GM12878 (cell line): ENCODE measurements around the gene METTL27. TPM values are rescaled to one million over a fixed set of nuclear protein-coding genes. Genes with fewer than 3 reads are reported as not detected.

ENCODE experiments used
- ATAC-seq: fragments of 200-7000 bp; cut with Tn5 transposase; 3 replicates; pipeline ENCODE4 v1.9.1; 2020; ENCODE audit warnings: mild to moderate bottlenecking, moderate library complexity
- BruUV-seq: library from RNA; stranded (reverse); fragments of 400-500 nt; replicated peaks from 2 replicates; lab custom pipeline; 2021; lab: Mats Ljungman, UMichigan
- CTCF ChIA-PET: fragments of 300-600 bp; sonication (Branson Sonifier 250); formaldehyde crosslinking; extraction: SDS; loops from one replicate; lab custom pipeline; 2021; ENCODE audit warnings: inconsistent platforms; lab: Yijun Ruan, JAX
- POLR2A ChIA-PET: fragments of 350-600 bp; formaldehyde crosslinking; extraction: SDS; loops from one replicate; lab custom pipeline; 2021; ENCODE audit warnings: inconsistent platforms; lab: Charles Lee
- RAD21 ChIA-PET: fragments of 300-600 bp; sonication (Branson Sonifier 250); formaldehyde crosslinking; loops from one replicate; lab custom pipeline; 2023; ENCODE audit warnings: antibody characterized with exemption; ENCODE audit not compliant: unreplicated experiment; lab: Charles Lee
- SMC1A ChIA-PET: fragments of 300-600 bp; sonication (Branson Sonifier 250); formaldehyde crosslinking; loops from one replicate; lab custom pipeline; 2023; ENCODE audit not compliant: unreplicated experiment, uncharacterized antibody; lab: Charles Lee
- DNase-seq: peaks from one replicate; pipeline ENCODE4 v3.0.0-alpha.2; 2011; ENCODE audit warnings: low read depth, low spot score
- FAIRE-seq: peaks from 3 replicates; lab custom pipeline; 2011; peaks lifted over from hg19 to GRCh38; lab: Jason Lieb, UNC
- H2AFZ ChIP-seq: 2 replicates; pipeline ENCODE4 v1.6.0; 2011; ENCODE audit warnings: low read depth, low read length, control low read depth; ENCODE audit not compliant: control insufficient read depth
- H3K27ac ChIP-seq: 2 replicates; pipeline ENCODE4 v1.5.1; 2011; ENCODE audit warnings: control low read depth; ENCODE audit not compliant: control insufficient read depth, insufficient read depth
- H3K27me3 ChIP-seq, 2 experiments: replicated peaks in 1 of 2; 2 replicates each; pipeline versions ENCODE4 v1.6.0 to v1.6.1; 2011; ENCODE audit warnings: low read length in 1 of 2; ENCODE audit not compliant: control insufficient read depth in 2 of 2, insufficient read depth in 2 of 2
- H3K36me3 ChIP-seq, 2 experiments: 2 replicates each; pipeline ENCODE4 v1.5.1; 2011; ENCODE audit warnings: low read length in 1 of 2; ENCODE audit not compliant: control insufficient read depth in 2 of 2, insufficient read depth in 2 of 2
- H3K4me1 ChIP-seq: 2 replicates; pipeline ENCODE4 v1.6.1; 2011; ENCODE audit warnings: mild to moderate bottlenecking, low read length, moderate library complexity, mixed read lengths; ENCODE audit not compliant: control insufficient read depth, insufficient read depth
- H3K4me2 ChIP-seq: 2 replicates; pipeline ENCODE4 v1.6.0; 2011; ENCODE audit warnings: control low read depth; ENCODE audit not compliant: control insufficient read depth, insufficient read depth
- H3K4me3 ChIP-seq: fragments of 200-600 bp; sonication (generic); 2 replicates; pipeline ENCODE4 v1.5.1; 2016
- H3K79me2 ChIP-seq: 2 replicates; pipeline ENCODE4 v1.6.0; 2011; ENCODE audit warnings: low read length; ENCODE audit not compliant: control insufficient read depth, insufficient read depth
- H3K9ac ChIP-seq: 2 replicates; pipeline ENCODE4 v1.8.0; 2011; ENCODE audit warnings: low read length, control low read depth, mixed read lengths; ENCODE audit not compliant: control insufficient read depth, insufficient read depth
- H3K9me3 ChIP-seq: replicated peaks from 3 replicates; pipeline ENCODE4 v1.5.1; 2011; ENCODE audit warnings: mild to moderate bottlenecking, low read length; ENCODE audit not compliant: control insufficient read depth, insufficient read depth
- H4K20me1 ChIP-seq: 2 replicates; pipeline ENCODE4 v1.6.0; 2011; ENCODE audit not compliant: control insufficient read depth, insufficient read depth
- ASH2L ChIP-seq: fragments of 300-600, 200-600 bp; sonication (generic); IDR thresholded peaks from 2 replicates; pipeline ENCODE4 v1.6.1; 2017; ENCODE audit warnings: low read depth, mild to moderate bottlenecking, borderline replicate concordance
- BACH1 ChIP-seq: fragments of 450-650 bp; IDR thresholded peaks from 2 replicates; pipeline ENCODE4 v1.6.1; 2017; ENCODE audit warnings: mild to moderate bottlenecking, borderline replicate concordance
- CBFB ChIP-seq: IDR thresholded peaks from 2 replicates; pipeline ENCODE4 v1.6.1; 2016; ENCODE audit warnings: antibody characterized with exemption, low read depth
- EED ChIP-seq: sonication (generic); IDR thresholded peaks from 2 replicates; pipeline ENCODE4 v1.6.1; 2016; ENCODE audit warnings: antibody characterized with exemption, low read depth
- ELK1 ChIP-seq: IDR thresholded peaks from 2 replicates; pipeline ENCODE4 v1.6.1; 2012; ENCODE audit warnings: low read depth, low read length, improper control_type of control experiment
- HDAC6 ChIP-seq: fragments of 200-600 bp; sonication (generic); IDR thresholded peaks from one replicate; pipeline ENCODE4 v1.8.0; 2017; ENCODE audit warnings: antibody characterized with exemption; ENCODE audit not compliant: unreplicated experiment
- IRF3 ChIP-seq: fragments of 450-650 bp; IDR thresholded peaks from 2 replicates; pipeline ENCODE4 v1.6.1; 2014; ENCODE audit warnings: mild to moderate bottlenecking
- MEF2A ChIP-seq: IDR thresholded peaks from 2 replicates; pipeline ENCODE4 v1.6.1; 2011; ENCODE audit warnings: low read depth, mild to moderate bottlenecking, low read length, moderate library complexity; ENCODE audit not compliant: insufficient read depth
- MTA3 ChIP-seq: IDR thresholded peaks from 2 replicates; pipeline ENCODE4 v1.6.1; 2012; ENCODE audit warnings: low read length, inconsistent platforms, borderline replicate concordance
- NFXL1 ChIP-seq: fragments of 450-650 bp; IDR thresholded peaks from 2 replicates; pipeline ENCODE4 v1.6.1; 2017; ENCODE audit warnings: antibody characterized with exemption, mild to moderate bottlenecking, borderline replicate concordance
- PAX5 ChIP-seq: IDR thresholded peaks from 2 replicates; pipeline ENCODE4 v1.6.1; 2011; ENCODE audit warnings: low read depth, low read length, borderline replicate concordance
- RCOR1 ChIP-seq: conservative IDR thresholded peaks from 2 replicates; pipeline ENCODE4 v1.6.1; 2012; ENCODE audit warnings: low read depth, low read length, improper control_type of control experiment
- RUNX3 ChIP-seq: IDR thresholded peaks from 2 replicates; pipeline ENCODE4 v1.6.1; 2012; ENCODE audit warnings: low read length, inconsistent platforms
- SRF ChIP-seq, 2 experiments: IDR thresholded peaks; 2 replicates each; pipeline ENCODE4 v1.6.1; 2011; ENCODE audit warnings: low read depth in 2 of 2, low read length in 2 of 2, mild to moderate bottlenecking in 1 of 2, moderate library complexity in 1 of 2
- STAT3 ChIP-seq: IDR thresholded peaks from 2 replicates; pipeline ENCODE4 v1.6.1; 2011; ENCODE audit warnings: low read depth, low read length, improper control_type of control experiment
- TCF3 ChIP-seq: IDR thresholded peaks from 2 replicates; pipeline ENCODE4 v1.6.1; 2012; ENCODE audit warnings: low read depth, mild to moderate bottlenecking, low read length, borderline replicate concordance; ENCODE audit not compliant: insufficient read depth
- WRNIP1 ChIP-seq: IDR thresholded peaks from 2 replicates; pipeline ENCODE4 v1.6.1; 2011; ENCODE audit warnings: low read depth, low read length, improper control_type of control experiment, borderline replicate concordance
- ZNF24 ChIP-seq: fragments of 450-650 bp; IDR thresholded peaks from 2 replicates; pipeline ENCODE4 v1.6.1; 2017; ENCODE audit warnings: antibody characterized with exemption, mild to moderate bottlenecking
- WGBS: methylation state at CpG from one replicate; pipeline ENCODE4 v1.1.6; 2016; ENCODE audit warnings: low lambda C conversion rate; ENCODE audit not compliant: insufficient replicate concordance, insufficient coverage; ENCODE audit errors: missing lambda C conversion rate; 5-methylcytosine and 5-hydroxymethylcytosine counted together
- in situ Hi-C: fragments of 300-500 bp; cut with MboI; formaldehyde crosslinking; loops from 9 replicates; pipeline ENCODE4 v1.14.3; 2018; ENCODE audit warnings: mixed read lengths
- intact Hi-C: fragments of 100-400 bp; cut with micrococcal nuclease; formaldehyde crosslinking; loops from one replicate; pipeline ENCODE4 v1.14.2; 2022; ENCODE audit not compliant: unreplicated experiment
- polyA plus RNA-seq, 11 experiments: library from polyadenylated mRNA; depleted of rRNA in 4 of 11; unstranded in 6 of 11; stranded (reverse) in 5 of 11; fragments of >200 nt; fragmentation: Nextera tagmentation in 4 of 11; fragmentation: Illumina TruSeq in 1 of 11; extraction: Ambion mirVana in 4 of 11; extraction: Trizol in 1 of 11; gene quantifications; 1 replicate in 1 of 11; 2 replicates in 10 of 11; pipeline versions ENCODE4 v1.2.1 to v1.2.3, GENCODE V29; 2011 to 2016; ENCODE audit warnings: inconsistent platforms in 2 of 11, missing spikeins in 2 of 11, low read depth in 1 of 11
- total RNA-seq, 4 experiments: library from RNA; depleted of rRNA in 3 of 4; stranded (reverse); fragments of >200 nt in 3 of 4; fragmentation: Illumina TruSeq in 1 of 4; extraction: Trizol in 1 of 4; gene quantifications; 2 replicates each; pipeline versions ENCODE4 v1.2.1 to v1.2.3, GENCODE V29; 2013 to 2021
- TF ChIP-seq, protein P1 (sequence below): IDR thresholded peaks from 2 replicates; pipeline ENCODE4 v1.6.1; 2011; ENCODE audit warnings: low read depth, mild to moderate bottlenecking, low read length, moderate library complexity, borderline replicate concordance; ENCODE audit errors: extremely low read depth

METTL27 gene
- total and polyA plus RNA-seq, 10 of the 15 experiments (the other 5 are each of a cell fraction or from before 2014, with no cell fraction given): 0.10 to 3.4 (median 0.68) TPM

- TF ChIP-seq ZNF24 (no peak), TCF3 (no peak), WRNIP1 (no peak), ELK1 (no peak), ASH2L (no peak), RCOR1 (no peak)
- TF ChIP-seq, all 136 proteins: peak for 0
Observed at GRCh38 chr7:73829921-73830680, 12.2 kb downstream of the METTL27 start (continued).

GRCh38 chr7:73829505-73829904 is 12.8 kb downstream of the METTL27 start:
- ChIA-PET POLR2A (no interaction called here), SMC1A (interaction anchor here (0.8 kb wide), 1 partner anchor 25 kb away, joined by 3 read pairs; no protein-coding TSS in a partner anchor), RAD21 (no interaction called here), CTCF (interaction anchor here (0.7 to 1.5 kb wide), 2 partner anchors 25 to 95 kb away, joined by 3 to 4 read pairs; no protein-coding TSS in a partner anchor)
- no peaks in the 10 kb centered on the region; a peak in 1 of 4 replicates for H3K27me3 ChIP-seq
- TF ChIP-seq IRF3 (no peak), SRF (IDR thresholded peaks at IDR 0.05; ENCODE audit: low read depth in 2 of 2, low read length in 2 of 2) (no peak), STAT3 (no peak), HDAC6 (no peak), EED (no peak), NFXL1 (no peak), MTA3 (no peak), BACH1 (no peak), RUNX3 (no peak), MEF2A (no peak), CBFB (no peak), PAX5 (no peak)
- TF ChIP-seq, protein P1, sequence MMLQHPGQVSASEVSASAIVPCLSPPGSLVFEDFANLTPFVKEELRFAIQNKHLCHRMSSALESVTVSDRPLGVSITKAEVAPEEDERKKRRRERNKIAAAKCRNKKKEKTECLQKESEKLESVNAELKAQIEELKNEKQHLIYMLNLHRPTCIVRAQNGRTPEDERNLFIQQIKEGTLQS: no peak
- H3K9me3 ChIP-seq: no peaks in the 10 kb centered on the region
- H3K36me3 ChIP-seq: no peaks in the 10 kb centered on the region
- H3K4me1 ChIP-seq: peaks cover 12% of the 10 kb centered on the region
- no peak overlapping the region for H2AFZ ChIP-seq
- intact Hi-C loops (no loop called here), in situ Hi-C loops (no loop called here)
- H3K9ac ChIP-seq: no peak overlapping the region
- BruUV-seq: no TSS peak
- WGBS: 41% methylated on average over 7 of the region's 7 CpGs
- H3K4me2 ChIP-seq: no peak overlapping the region
- no peak overlapping the region for H3K4me3 ChIP-seq
- no peak overlapping the region for H3K27ac ChIP-seq
- no peak for DNase-seq
- no peaks in the 10 kb centered on the region for H4K20me1 ChIP-seq
- no peaks in the 10 kb centered on the region for H3K79me2 ChIP-seq
- no peak for ATAC-seq
- FAIRE-seq: no peak
